DMS79 treated with DMSO at 0.1 percent for 48 hours (cell line): ENCODE measurements around the gene SORCS1.

Source experiments
- DNase-seq: peaks from one replicate; lab custom pipeline; 2025; lab: John Stamatoyannopoulos, UW

The SORCS1 gene

GRCh38 chr10:106593876-106594275 is 570.6 kb downstream of the SORCS1 start:
- DNase-seq: no peak

- no peak for DNase-seq
Measured at GRCh38 chr10:106592396-106592795, 572.1 kb downstream of the SORCS1 start.

- no peak for DNase-seq
Measured at GRCh38 chr10:106582291-106582690, 582.2 kb downstream of the SORCS1 start.

GRCh38 chr10:106577756-106578155 is 586.8 kb downstream of the SORCS1 start:
- no peak for DNase-seq

- DNase-seq: no peak
Measured at GRCh38 chr10:106577266-106577665, 587.2 kb downstream of the SORCS1 start.

- no peak for DNase-seq
Measured at GRCh38 chr10:106576534-106576933, 588.0 kb downstream of the SORCS1 start.

GRCh38 chr10:106573106-106573505 is 591.4 kb downstream of the SORCS1 start:
- DNase-seq: no peak

- no peak for DNase-seq
Measured at GRCh38 chr10:106571192-106571946, 593.1 kb downstream of the SORCS1 start.

- DNase-seq: no peak
Measured at GRCh38 chr10:106570268-106570667, 594.2 kb downstream of the SORCS1 start.

GRCh38 chr10:106567629-106568028 is 596.9 kb downstream of the SORCS1 start:
- no peak for DNase-seq

- DNase-seq: no peak
Measured at GRCh38 chr10:106566873-106567272, 597.6 kb downstream of the SORCS1 start.

GRCh38 chr10:106565546-106565945 is 599.0 kb downstream of the SORCS1 start:
- DNase-seq: no peak

GRCh38 chr10:106563384-106563783 is 601.1 kb downstream of the SORCS1 start:
- DNase-seq: no peak

- no peak for DNase-seq
Measured at GRCh38 chr10:106560925-106561640, 603.4 kb downstream of the SORCS1 start.

GRCh38 chr10:106559442-106559841 is 605.1 kb downstream of the SORCS1 start:
- no peak for DNase-seq

GRCh38 chr10:106557951-106558733 is 606.4 kb downstream of the SORCS1 start:
- DNase-seq: no peak

- no peak for DNase-seq
Measured at GRCh38 chr10:106557053-106557452, 607.5 kb downstream of the SORCS1 start.

GRCh38 chr10:106555599-106555998 is 608.9 kb downstream of the SORCS1 start:
- DNase-seq: no peak

GRCh38 chr10:106551501-106552062 is 612.9 kb downstream of the SORCS1 start:
- DNase-seq: no peak

- no peak for DNase-seq
Measured at GRCh38 chr10:106548832-106549231, 615.7 kb downstream of the SORCS1 start.

- DNase-seq: no peak
Measured at GRCh38 chr10:106547047-106547635, 617.4 kb downstream of the SORCS1 start.

- no peak for DNase-seq
Measured at GRCh38 chr10:106542461-106542860, 622.0 kb downstream of the SORCS1 start.
